Loucy (cell line): ENCODE results near the gene CD82.

Experiments
- H2AFZ ChIP-seq: fragments of 200-600 bp; sonication (generic); 2 replicates; pipeline ENCODE4 v1.6.0; 2016; ENCODE audit warnings: antibody characterized with exemption, mild to moderate bottlenecking, low read length, moderate library complexity
- H3F3A ChIP-seq: fragments of 200-600 bp; 2 replicates; pipeline ENCODE4 v1.6.0; 2016; ENCODE audit warnings: antibody characterized with exemption, low read depth, mild to moderate bottlenecking
- H3K27me3 ChIP-seq: fragments of 200-600 bp; sonication (generic); 2 replicates; pipeline ENCODE4 v1.6.1; 2014; ENCODE audit warnings: low read length, mild to moderate bottlenecking; ENCODE audit not compliant: insufficient read depth, poor library complexity, severe bottlenecking
- H3K36me3 ChIP-seq: fragments of 200-600 bp; sonication (generic); 2 replicates; pipeline ENCODE4 v1.6.1; 2016; ENCODE audit warnings: low read length; ENCODE audit not compliant: insufficient read depth
- H3K4me1 ChIP-seq: fragments of 200-600 bp; sonication (generic); 2 replicates; pipeline ENCODE4 v1.5.1; 2014; ENCODE audit warnings: low read length, mild to moderate bottlenecking; ENCODE audit not compliant: insufficient read depth, poor library complexity, severe bottlenecking
- H3K4me2 ChIP-seq: fragments of 200-600 bp; sonication (generic); 2 replicates; pipeline ENCODE4 v1.6.0; 2014; ENCODE audit warnings: antibody characterized with exemption, low read length, low read depth, mild to moderate bottlenecking; ENCODE audit not compliant: poor library complexity, severe bottlenecking
- H3K4me3 ChIP-seq: fragments of 200-600 bp; sonication (generic); 2 replicates; pipeline ENCODE4 v1.5.1; 2014; ENCODE audit warnings: low read length, mild to moderate bottlenecking, mixed read lengths; ENCODE audit not compliant: poor library complexity, severe bottlenecking
- H3K79me2 ChIP-seq: fragments of 200-600 bp; sonication (generic); 2 replicates; pipeline ENCODE4 v1.6.1; 2014; ENCODE audit warnings: low read length; ENCODE audit not compliant: insufficient read depth
- H3K9ac ChIP-seq: fragments of 200-600 bp; sonication (generic); 2 replicates; pipeline ENCODE4 v1.6.0; 2014; ENCODE audit warnings: mild to moderate bottlenecking, low read depth, low read length, moderate library complexity; ENCODE audit not compliant: poor library complexity, severe bottlenecking
- H3K9me2 ChIP-seq: fragments of 200-600 bp; sonication (generic); replicated peaks from 2 replicates; pipeline ENCODE4 v1.6.1; 2016; ENCODE audit warnings: low read depth, low read length, mixed read lengths
- H3K9me3 ChIP-seq: fragments of 200-600 bp; sonication (generic); 2 replicates; pipeline ENCODE4 v1.6.1; 2014; ENCODE audit warnings: mild to moderate bottlenecking, antibody characterized with exemption, low read length, low read depth; ENCODE audit not compliant: insufficient read depth
- H4K20me1 ChIP-seq: fragments of 200-600 bp; sonication (generic); 2 replicates; pipeline ENCODE4 v1.6.0; 2014; ENCODE audit warnings: antibody characterized with exemption, low read length, mild to moderate bottlenecking; ENCODE audit not compliant: insufficient read depth, poor library complexity, severe bottlenecking
- CTCF ChIP-seq: fragments of 200-600 bp; sonication (generic); conservative IDR thresholded peaks from 2 replicates; pipeline ENCODE4 v1.5.1; 2014; ENCODE audit warnings: mild to moderate bottlenecking, antibody characterized with exemption, low read length
- EZH2phosphoT487 ChIP-seq: fragments of 200-600 bp; IDR thresholded peaks from 2 replicates; pipeline ENCODE4 v1.6.1; 2018; ENCODE audit warnings: antibody characterized with exemption, mild to moderate bottlenecking, moderate library complexity, borderline replicate concordance

CD82 gene

GRCh38 chr11:44622190-44622650, 56.8 kb downstream of the CD82 start:
- no peaks in the 10 kb centered on the region for H3K9me2 ChIP-seq
- no peak for TF ChIP-seq EZH2phosphoT487
- no peak for TF ChIP-seq CTCF
- H3K4me2 ChIP-seq = no peak overlapping the region
- no peaks in the 10 kb centered on the region for H4K20me1 ChIP-seq
- H3K79me2 ChIP-seq = peaks cover 6% of the 10 kb centered on the region; the same call in 1 of the 2 replicates
- H3K4me1 ChIP-seq = peaks cover 9% of the 10 kb centered on the region
- H3K4me3 ChIP-seq = no peak overlapping the region
- no peaks in the 10 kb centered on the region for H3F3A ChIP-seq
- H3K9ac ChIP-seq = no peak overlapping the region
- no peak overlapping the region for H2AFZ ChIP-seq
- no peaks in the 10 kb centered on the region for H3K9me3 ChIP-seq
- no peaks in the 10 kb centered on the region for H3K27me3 ChIP-seq
- H3K36me3 ChIP-seq = peaks cover 62% of the 10 kb centered on the region; the same call in 1 of the 2 replicates

GRCh38 chr11:44622721-44623258, 57.3 kb downstream of the CD82 start:
- no peak overlapping the region for H3K9ac ChIP-seq
- H4K20me1 ChIP-seq = no peaks in the 10 kb centered on the region
- H3K79me2 ChIP-seq = peaks cover 5% of the 10 kb centered on the region; the same call in 1 of the 2 replicates
- no peak for TF ChIP-seq EZH2phosphoT487
- no peak for TF ChIP-seq CTCF
- H3K9me2 ChIP-seq = no peaks in the 10 kb centered on the region
- no peak overlapping the region for H3K4me3 ChIP-seq
- H3K4me2 ChIP-seq = no peak overlapping the region
- peaks cover 56% of the 10 kb centered on the region; the same call in 1 of the 2 replicates for H3K36me3 ChIP-seq
- H3K27me3 ChIP-seq = no peaks in the 10 kb centered on the region
- H3F3A ChIP-seq = no peaks in the 10 kb centered on the region
- no peaks in the 10 kb centered on the region for H3K9me3 ChIP-seq
- no peak overlapping the region for H2AFZ ChIP-seq
- peaks cover 9% of the 10 kb centered on the region for H3K4me1 ChIP-seq

- Histone ChIP-seq H3K4me1 (peaks cover 9% of the 10 kb centered on the region), H3K36me3 (peaks cover 51% of the 10 kb centered on the region; the same call in 1 of the 2 replicates), H3K4me2 (no peak overlapping the region), H3K9ac (no peak overlapping the region), H3F3A (no peaks in the 10 kb centered on the region), H3K9me3 (no peaks in the 10 kb centered on the region), H3K27me3 (no peaks in the 10 kb centered on the region), H4K20me1 (no peaks in the 10 kb centered on the region), H3K4me3 (no peak overlapping the region), H3K9me2 (no peaks in the 10 kb centered on the region), H3K79me2 (no peaks in the 10 kb centered on the region), H2AFZ (no peak overlapping the region)
- TF ChIP-seq CTCF (no peak), EZH2phosphoT487 (no peak)
These were observed 57.9 kb downstream of the CD82 start for GRCh38 chr11:44623341-44623730.
